GM18508 (cell line): ENCODE results near the gene TRPV5.

Experiments used
- ATAC-seq: cut with Tn5 transposase; IDR thresholded peaks from one replicate; pipeline ENCODE4 v1.9.1; 2021; ENCODE audit warnings: moderate number of reproducible peaks; ENCODE audit not compliant: insufficient read depth, unreplicated experiment

Gene TRPV5

GRCh38 chr7:142890874-142891485, 42.6 kb downstream of the TRPV5 start:
- ATAC-seq, result no peak

- no peak for ATAC-seq
These were observed 43.7 kb downstream of the TRPV5 start for GRCh38 chr7:142889816-142890215.

DNA sequence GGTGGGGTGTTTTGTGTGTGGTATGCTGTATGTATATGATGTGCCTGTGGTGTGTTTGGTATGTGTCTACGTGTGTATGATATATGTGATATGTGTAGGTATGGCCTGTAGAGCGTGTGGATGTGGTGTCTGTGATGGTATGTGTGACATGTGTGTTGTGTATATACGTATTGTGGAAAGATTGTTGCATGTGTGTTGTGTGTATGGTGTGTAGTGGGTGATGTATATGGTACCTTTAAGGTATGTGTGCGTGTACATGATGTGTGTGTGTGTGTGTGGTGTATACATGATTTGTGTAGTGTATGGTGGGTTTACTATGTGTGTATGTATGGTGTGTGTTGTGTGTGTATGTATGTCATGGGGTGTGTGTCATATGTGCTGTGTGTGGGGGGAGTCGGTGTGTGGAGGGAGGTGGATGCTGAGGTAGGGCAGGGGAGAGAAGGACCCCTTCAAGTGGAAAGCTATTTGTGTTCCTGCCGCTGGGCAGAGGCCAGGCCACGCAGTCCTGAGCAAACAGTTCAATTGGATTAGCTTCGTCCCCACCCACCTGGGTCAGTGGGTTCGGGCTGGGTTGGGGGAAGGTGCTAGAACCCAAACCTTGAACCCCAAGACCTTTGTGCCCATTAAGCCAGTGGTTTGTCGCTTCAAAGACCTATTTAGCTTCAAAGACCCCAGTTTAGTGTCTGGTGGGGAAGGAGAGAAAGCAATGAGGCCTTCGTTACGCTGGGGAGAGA, 46.1 kb downstream of the TRPV5 start:
- no peak for ATAC-seq

DNA sequence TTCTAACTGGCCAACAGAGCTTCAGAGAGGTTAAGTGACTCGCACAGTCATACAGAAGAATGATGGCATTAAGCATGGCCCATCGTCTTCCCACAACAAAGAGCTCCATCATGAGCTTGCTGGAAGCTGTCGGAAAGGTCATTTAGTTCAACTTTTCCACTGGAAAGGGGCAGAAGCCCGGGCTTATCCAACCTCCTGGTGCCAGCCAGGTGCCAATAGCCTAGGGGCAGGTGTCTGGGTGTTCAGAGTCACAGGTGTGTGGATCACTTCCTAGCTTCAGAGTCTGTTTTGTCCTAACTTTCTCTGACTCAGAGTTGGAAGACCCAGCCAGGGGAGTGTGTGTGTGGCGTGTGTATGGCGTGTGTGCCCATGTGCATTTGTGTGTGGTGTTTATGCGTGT, 46.7 kb downstream of the TRPV5 start:
- no peak for ATAC-seq

DNA sequence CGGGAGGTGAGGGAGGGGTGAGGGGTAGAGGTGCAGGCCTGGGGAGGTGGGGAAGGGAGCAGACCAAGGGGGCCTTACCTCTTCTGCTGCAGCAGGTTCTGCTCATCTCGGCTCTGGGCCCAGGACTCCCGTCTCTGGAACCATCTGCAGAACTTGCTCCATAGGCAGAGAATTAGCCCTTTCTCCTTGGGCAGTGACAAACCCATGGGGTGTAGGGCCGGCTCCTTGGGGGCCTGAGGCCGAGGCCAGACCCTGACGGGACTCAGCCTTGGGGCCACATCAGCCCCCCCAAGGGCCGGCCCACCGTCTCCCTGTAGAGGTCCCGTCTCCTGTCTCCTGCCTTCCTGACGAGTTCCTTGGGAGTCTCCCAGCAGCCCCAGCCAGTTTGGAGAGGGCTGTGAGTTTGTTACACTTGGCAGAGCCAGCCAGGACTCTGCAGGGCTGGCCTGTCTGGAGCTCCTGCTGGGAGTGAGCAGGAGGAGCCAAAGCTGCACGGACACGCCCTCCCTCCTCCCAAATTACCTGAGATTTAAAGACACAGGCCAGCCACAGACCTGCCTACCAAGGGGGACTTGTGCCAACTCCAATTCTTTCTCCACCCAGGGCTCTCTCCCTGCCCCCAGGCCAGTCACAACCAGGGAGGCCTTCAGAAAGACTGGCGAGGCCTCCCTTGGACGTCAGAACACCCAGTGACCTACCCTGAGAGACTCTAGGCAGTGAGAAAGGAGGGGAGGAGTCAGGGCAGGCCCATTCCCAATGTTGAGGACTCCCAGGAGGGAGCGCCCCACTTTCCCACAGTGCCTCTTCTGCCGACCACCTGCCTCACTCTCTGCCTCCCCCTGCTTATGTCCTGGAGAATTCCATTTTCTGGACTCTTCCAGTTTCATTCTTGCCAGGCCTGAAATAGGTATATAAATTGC, 48.0 kb downstream of the TRPV5 start, which contains the start of gene TRPV6:
Gene TRPV6 (minus strand): TSS at position 435 of the 920 bp plus-strand sequence.
- no peak for ATAC-seq

- no peak for ATAC-seq
These were observed 49.3 kb downstream of the TRPV5 start for GRCh38 chr7:142884286-142884640.

GRCh38 chr7:142883571-142884285, 49.8 kb downstream of the TRPV5 start:
- no peak for ATAC-seq

DNA sequence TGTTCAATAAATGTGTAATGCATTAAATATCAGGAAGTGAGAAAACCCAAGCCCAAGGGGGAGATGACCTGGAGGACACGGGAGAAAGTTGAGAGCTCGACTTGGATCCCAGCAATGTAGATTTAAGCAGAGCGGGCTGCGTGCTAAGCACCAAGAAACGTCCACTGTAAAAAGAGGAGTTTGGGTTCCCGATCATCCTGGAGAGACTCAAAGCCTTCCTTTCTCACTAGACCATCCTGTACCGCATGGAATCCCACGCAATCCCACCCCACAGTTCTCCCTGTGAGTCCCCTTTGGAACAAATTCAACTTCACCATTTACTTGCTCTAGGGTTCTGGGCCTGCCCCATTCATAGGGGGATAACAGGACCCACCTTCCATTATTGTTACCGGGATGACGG, 50.4 kb downstream of the TRPV5 start:
- ATAC-seq, result no peak

GRCh38 chr7:142882338-142882678, 51.2 kb downstream of the TRPV5 start:
- ATAC-seq, result no peak

GRCh38 chr7:142881586-142882337, 51.8 kb downstream of the TRPV5 start:
- no peak for ATAC-seq

GRCh38 chr7:142880876-142881505, 52.6 kb downstream of the TRPV5 start:
- ATAC-seq, result no peak

- ATAC-seq, result no peak
These were observed 54.5 kb downstream of the TRPV5 start for GRCh38 chr7:142879060-142879459.

- no peak for ATAC-seq
These were observed 55.2 kb downstream of the TRPV5 start for GRCh38 chr7:142878315-142878714.

DNA sequence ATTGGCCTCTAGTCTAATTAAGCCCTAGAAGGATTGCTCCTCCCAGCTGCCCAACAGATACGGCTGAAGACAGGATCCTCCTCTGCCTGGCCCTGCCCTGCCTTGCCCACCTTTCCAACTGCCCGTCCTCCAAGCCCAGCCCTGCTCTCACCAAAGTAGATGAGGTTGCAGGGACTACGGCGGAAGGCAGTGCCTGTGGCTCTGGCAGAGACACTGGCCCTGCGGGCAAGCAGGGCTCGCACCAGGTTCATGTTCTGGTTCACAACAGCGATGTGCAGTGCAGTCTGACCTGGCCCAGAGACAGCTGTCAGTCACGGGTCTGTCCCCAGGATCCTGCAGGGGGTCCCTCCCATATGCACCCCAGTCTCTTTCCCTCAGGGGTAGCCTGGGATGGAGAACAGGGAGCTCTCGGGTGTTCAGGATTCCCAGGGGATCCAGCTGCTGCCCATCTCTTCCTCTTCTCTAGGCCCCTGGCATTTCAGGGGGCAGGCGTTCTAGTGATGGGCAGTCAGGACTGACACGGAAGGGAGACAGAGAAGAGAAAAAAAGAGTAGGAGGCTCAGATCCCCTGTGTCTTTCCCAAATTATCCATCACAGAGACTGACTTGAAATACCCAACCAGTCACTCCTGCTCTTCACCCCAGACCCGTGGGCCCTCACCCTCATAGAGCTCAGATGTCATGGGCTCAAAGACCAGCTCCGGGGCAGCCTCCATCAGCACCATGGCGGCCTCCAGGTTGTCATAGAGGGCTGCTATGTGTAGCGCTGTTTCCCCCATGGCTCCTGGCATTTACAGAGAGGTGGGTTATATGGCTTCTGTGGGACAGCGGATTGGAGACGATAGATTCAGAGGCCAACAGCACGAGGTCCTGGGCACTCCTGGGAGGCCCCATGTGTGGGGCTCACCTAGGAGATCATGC, 56.3 kb downstream of the TRPV5 start:
- no peak for ATAC-seq

GRCh38 chr7:142876236-142876960, 57.1 kb downstream of the TRPV5 start:
- ATAC-seq, result no peak

- no peak for ATAC-seq
These were observed 58.1 kb downstream of the TRPV5 start for GRCh38 chr7:142875456-142875855.

GRCh38 chr7:142874837-142875236, 58.7 kb downstream of the TRPV5 start:
- ATAC-seq, result no peak

GRCh38 chr7:142874409-142874808, 59.1 kb downstream of the TRPV5 start:
- ATAC-seq, result no peak
